ENCODE measurements around the gene SELENOW. TPM values are rescaled to one million over a fixed set of nuclear protein-coding genes. Genes with fewer than 3 reads are reported as not detected.
"Not testable (repeated sequence)": the region's sequence is repeated elsewhere in the genome, so short reads cannot be mapped to it uniquely, and the experiment has no call there.

The SELENOW gene
- total RNA-seq, 2 donors from 2014 or later = 1,458 to 1,507 TPM

GRCh38 chr19:47766359-47766620, 12.2 kb upstream of the SELENOW start:
- H3K4me3 ChIP-seq = no peak overlapping the region
- peaks cover 0 to 3% of the 10 kb centered on the region in 2 donors for H3K4me1 ChIP-seq
- H3K27ac ChIP-seq = no peak overlapping the region
- no peak for DNase-seq (ENCODE audit: low spot score)
- H3K36me3 ChIP-seq = no peaks in the 10 kb centered on the region
- no peaks in the 10 kb centered on the region for H3K9me3 ChIP-seq
- no peak for TF ChIP-seq CTCF (IDR thresholded peaks at IDR 0.05)
- H3K27me3 ChIP-seq = no peaks in the 10 kb centered on the region

GRCh38 chr19:47766670-47767069, 11.8 kb upstream of the SELENOW start:
- peaks cover 0 to 3% of the 10 kb centered on the region in 2 donors for H3K4me1 ChIP-seq
- no peak for TF ChIP-seq CTCF (IDR thresholded peaks at IDR 0.05)
- no peak overlapping the region for H3K27ac ChIP-seq
- no peak overlapping the region for H3K4me3 ChIP-seq
- no peaks in the 10 kb centered on the region for H3K36me3 ChIP-seq
- no peaks in the 10 kb centered on the region for H3K27me3 ChIP-seq
- DNase-seq (ENCODE audit: low spot score) = no peak
- no peaks in the 10 kb centered on the region for H3K9me3 ChIP-seq

GRCh38 chr19:47767349-47767748, 11.2 kb upstream of the SELENOW start:
- Histone ChIP-seq H3K36me3 (no peaks in the 10 kb centered on the region), H3K4me3 (no peak overlapping the region), H3K4me1 (peaks cover 0 to 3% of the 10 kb centered on the region in 2 donors), H3K27ac (no peak overlapping the region), H3K9me3 (no peaks in the 10 kb centered on the region), H3K27me3 (no peaks in the 10 kb centered on the region)
- DNase-seq (ENCODE audit: low spot score) = no peak
- no peak for TF ChIP-seq CTCF (IDR thresholded peaks at IDR 0.05)

- no peak overlapping the region for H3K27ac ChIP-seq
- no peak for DNase-seq (ENCODE audit: low spot score)
- TF ChIP-seq CTCF (IDR thresholded peaks at IDR 0.05) = no peak
These were observed 9.9 kb upstream of the SELENOW start for GRCh38 chr19:47768604-47769003.

GRCh38 chr19:47769534-47769933, 9.0 kb upstream of the SELENOW start:
- DNase-seq (ENCODE audit: low spot score) = no peak

More at GRCh38 chr19:47768604-47769003, 9.9 kb upstream of the SELENOW start:
- Histone ChIP-seq H3K36me3 (no peaks in the 10 kb centered on the region), H3K4me1 (peaks cover 0 to 3% of the 10 kb centered on the region in 2 donors), H3K4me3 (no peak overlapping the region), H3K27me3 (no peaks in the 10 kb centered on the region), H3K9me3 (no peaks in the 10 kb centered on the region)

GRCh38 chr19:47771291-47771690, 7.2 kb upstream of the SELENOW start:
- H3K27ac ChIP-seq; H3K4me3 ChIP-seq; H3K27me3 ChIP-seq; H3K4me1 ChIP-seq; H3K9me3 ChIP-seq; H3K36me3 ChIP-seq; DNase-seq (ENCODE audit: low spot score): not testable (repeated sequence)

More at GRCh38 chr19:47769534-47769933, 9.0 kb upstream of the SELENOW start:
- no peak overlapping the region for H3K27ac ChIP-seq
- H3K36me3 ChIP-seq = no peaks in the 10 kb centered on the region
- no peaks in the 10 kb centered on the region for H3K9me3 ChIP-seq
- peaks cover 0 to 3% of the 10 kb centered on the region in 2 donors for H3K4me1 ChIP-seq
- H3K4me3 ChIP-seq = no peak overlapping the region
- no peaks in the 10 kb centered on the region for H3K27me3 ChIP-seq
- TF ChIP-seq CTCF (IDR thresholded peaks at IDR 0.05) = no peak

Data from right atrium auricular region (tissue), 2 donors.